ENCODE results near the gene RPL18A. TPM values are rescaled to one million over a fixed set of nuclear protein-coding genes. Genes with fewer than 3 reads are reported as not detected.

RPL18A gene
- total and polyA plus RNA-seq, 4 donors, result 452 to 870 (median 477) TPM

GRCh38 chr19:17879466-17879865 lies 19.8 kb downstream of the RPL18A start:
- DNase-seq (ENCODE audit: low spot score), result no peak
- H3K36me3 ChIP-seq (ENCODE audit: control insufficient read depth in 4 of 4, insufficient read depth in 3 of 4, low read depth in 1 of 4, low read length in 3 of 4), result no peaks in the 10 kb centered on the region
- no peak overlapping the region for H3K27ac ChIP-seq (ENCODE audit: low read depth in 1 of 2, low read length in 2 of 2)
- H3K9ac ChIP-seq (ENCODE audit: low read depth in 1 of 2, low read length in 2 of 2), result no peak overlapping the region
- H3K4me1 ChIP-seq (ENCODE audit: control insufficient read depth in 4 of 4, insufficient read depth in 4 of 4, low read length in 3 of 4), result no peaks in the 10 kb centered on the region
- no peaks in the 10 kb centered on the region for H3K9me3 ChIP-seq (ENCODE audit: control insufficient read depth in 4 of 4, low read length in 3 of 4)
- peaks cover 0 to 4% (median 0%) of the 10 kb centered on the region in 4 donors for H3K27me3 ChIP-seq (ENCODE audit: control insufficient read depth in 4 of 4, insufficient read depth in 4 of 4, low read length in 3 of 4)
- TF ChIP-seq, protein P1, sequence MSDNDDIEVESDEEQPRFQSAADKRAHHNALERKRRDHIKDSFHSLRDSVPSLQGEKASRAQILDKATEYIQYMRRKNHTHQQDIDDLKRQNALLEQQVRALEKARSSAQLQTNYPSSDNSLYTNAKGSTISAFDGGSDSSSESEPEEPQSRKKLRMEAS (IDR thresholded peaks at IDR 0.05), result no peak
- no peak overlapping the region for H3K4me3 ChIP-seq (ENCODE audit: low read depth in 1 of 3, low read length in 3 of 3)
- 72% methylated on average over 7 of the region's 7 CpGs for WGBS

- Histone ChIP-seq H3K9ac (ENCODE audit: low read depth in 1 of 2, low read length in 2 of 2) (no peak overlapping the region), H3K4me3 (ENCODE audit: low read depth in 1 of 3, low read length in 3 of 3) (no peak overlapping the region), H3K4me1 (ENCODE audit: control insufficient read depth in 4 of 4, insufficient read depth in 4 of 4, low read length in 3 of 4) (no peaks in the 10 kb centered on the region), H3K27ac (ENCODE audit: low read depth in 1 of 2, low read length in 2 of 2) (no peak overlapping the region), H3K9me3 (ENCODE audit: control insufficient read depth in 4 of 4, low read length in 3 of 4) (no peaks in the 10 kb centered on the region), H3K36me3 (ENCODE audit: control insufficient read depth in 4 of 4, insufficient read depth in 3 of 4, low read depth in 1 of 4, low read length in 3 of 4) (no peaks in the 10 kb centered on the region), H3K27me3 (ENCODE audit: control insufficient read depth in 4 of 4, insufficient read depth in 4 of 4, low read length in 3 of 4) (no peaks in the 10 kb centered on the region)
- no peak for DNase-seq (ENCODE audit: low spot score)
- TF ChIP-seq HNF4A (conservative IDR thresholded peaks at IDR 0.05) (no peak), FOXA1 (IDR thresholded peaks at IDR 0.05) (no peak), ZBTB33 (IDR thresholded peaks at IDR 0.05) (no peak), TAF1 (conservative IDR thresholded peaks at IDR 0.05) (no peak), ATF3 (IDR thresholded peaks at IDR 0.05) (no peak), JUND (IDR thresholded peaks at IDR 0.05) (no peak), SP1 (IDR thresholded peaks at IDR 0.05) (no peak), EGR1 (IDR thresholded peaks at IDR 0.05; ENCODE audit: low read depth in 2 of 2) (no peak), NR2F2 (IDR thresholded peaks at IDR 0.05) (no peak), GABPA (IDR thresholded peaks at IDR 0.05 in 1 of 2, conservative IDR thresholded peaks at IDR 0.05 in 1 of 2) (no peak), YY1 (IDR thresholded peaks at IDR 0.05) (no peak), RAD21 (IDR thresholded peaks at IDR 0.05) (no peak), RXRA (IDR thresholded peaks at IDR 0.05) (no peak), FOXA2 (IDR thresholded peaks at IDR 0.05) (no peak), HNF4G (IDR thresholded peaks at IDR 0.05) (no peak), CTCF (IDR thresholded peaks at IDR 0.05; ENCODE audit: low read depth, low read length, missing input control) (no peak)
- TF ChIP-seq, protein P1 (IDR thresholded peaks at IDR 0.05), result no peak
- TF ChIP-seq, protein P2, sequence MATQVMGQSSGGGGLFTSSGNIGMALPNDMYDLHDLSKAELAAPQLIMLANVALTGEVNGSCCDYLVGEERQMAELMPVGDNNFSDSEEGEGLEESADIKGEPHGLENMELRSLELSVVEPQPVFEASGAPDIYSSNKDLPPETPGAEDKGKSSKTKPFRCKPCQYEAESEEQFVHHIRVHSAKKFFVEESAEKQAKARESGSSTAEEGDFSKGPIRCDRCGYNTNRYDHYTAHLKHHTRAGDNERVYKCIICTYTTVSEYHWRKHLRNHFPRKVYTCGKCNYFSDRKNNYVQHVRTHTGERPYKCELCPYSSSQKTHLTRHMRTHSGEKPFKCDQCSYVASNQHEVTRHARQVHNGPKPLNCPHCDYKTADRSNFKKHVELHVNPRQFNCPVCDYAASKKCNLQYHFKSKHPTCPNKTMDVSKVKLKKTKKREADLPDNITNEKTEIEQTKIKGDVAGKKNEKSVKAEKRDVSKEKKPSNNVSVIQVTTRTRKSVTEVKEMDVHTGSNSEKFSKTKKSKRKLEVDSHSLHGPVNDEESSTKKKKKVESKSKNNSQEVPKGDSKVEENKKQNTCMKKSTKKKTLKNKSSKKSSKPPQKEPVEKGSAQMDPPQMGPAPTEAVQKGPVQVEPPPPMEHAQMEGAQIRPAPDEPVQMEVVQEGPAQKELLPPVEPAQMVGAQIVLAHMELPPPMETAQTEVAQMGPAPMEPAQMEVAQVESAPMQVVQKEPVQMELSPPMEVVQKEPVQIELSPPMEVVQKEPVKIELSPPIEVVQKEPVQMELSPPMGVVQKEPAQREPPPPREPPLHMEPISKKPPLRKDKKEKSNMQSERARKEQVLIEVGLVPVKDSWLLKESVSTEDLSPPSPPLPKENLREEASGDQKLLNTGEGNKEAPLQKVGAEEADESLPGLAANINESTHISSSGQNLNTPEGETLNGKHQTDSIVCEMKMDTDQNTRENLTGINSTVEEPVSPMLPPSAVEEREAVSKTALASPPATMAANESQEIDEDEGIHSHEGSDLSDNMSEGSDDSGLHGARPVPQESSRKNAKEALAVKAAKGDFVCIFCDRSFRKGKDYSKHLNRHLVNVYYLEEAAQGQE (IDR thresholded peaks at IDR 0.05), result no peak
- WGBS, result 74% methylated on average over 7 of the region's 7 CpGs
Measured at GRCh38 chr19:17881701-17882100, 22.0 kb downstream of the RPL18A start.
